ENCODE results near the gene DCC. TPM values are rescaled to one million over a fixed set of nuclear protein-coding genes. Genes with fewer than 3 reads are reported as not detected.
"Not testable (repeated sequence)": the region's sequence is repeated elsewhere in the genome, so short reads cannot be mapped to it uniquely, and the experiment has no call there.

DCC gene
- polyA plus RNA-seq, 1 donor, result 8.7 TPM

DNA sequence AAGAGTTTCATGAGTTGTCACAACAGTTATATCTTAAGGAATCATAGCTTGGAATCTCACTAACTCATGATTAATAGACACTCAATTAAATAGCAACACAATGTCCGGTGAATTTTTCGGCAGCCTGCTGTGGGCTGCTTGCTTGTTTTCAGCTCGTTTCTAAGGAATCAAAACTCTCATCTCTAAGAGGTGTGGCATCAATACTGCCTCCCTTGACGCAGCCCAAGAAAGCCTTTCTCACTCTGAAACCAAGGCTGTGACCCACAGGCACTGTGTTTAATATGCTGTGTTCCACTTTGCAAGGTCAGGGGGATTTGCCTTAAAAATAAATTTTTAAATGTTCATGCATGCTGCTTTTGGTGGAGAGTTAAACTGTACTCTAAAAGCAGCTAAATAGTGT, 5.4 kb downstream of the DCC start:
- DNase-seq, result no peak

DNA sequence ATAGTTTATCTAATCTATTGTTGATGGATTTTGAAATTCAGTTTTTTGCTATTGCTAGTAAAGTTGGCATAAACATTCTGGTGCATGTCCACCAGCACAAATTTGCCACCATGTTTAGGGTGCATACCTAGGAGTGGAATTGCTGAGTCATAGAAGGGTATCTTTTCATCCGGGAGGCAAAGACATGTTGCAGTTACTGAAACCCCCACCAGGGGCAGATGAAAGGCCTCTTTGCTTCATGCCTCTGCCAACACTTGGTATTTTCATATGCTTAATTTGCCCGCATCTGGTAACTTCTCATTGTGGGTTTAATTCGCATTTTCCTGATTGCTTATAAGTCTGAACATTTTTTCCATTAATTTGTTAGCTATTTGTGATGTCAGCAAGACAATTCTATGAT, 8.2 kb downstream of the DCC start:
- DNase-seq, result no peak

DNA sequence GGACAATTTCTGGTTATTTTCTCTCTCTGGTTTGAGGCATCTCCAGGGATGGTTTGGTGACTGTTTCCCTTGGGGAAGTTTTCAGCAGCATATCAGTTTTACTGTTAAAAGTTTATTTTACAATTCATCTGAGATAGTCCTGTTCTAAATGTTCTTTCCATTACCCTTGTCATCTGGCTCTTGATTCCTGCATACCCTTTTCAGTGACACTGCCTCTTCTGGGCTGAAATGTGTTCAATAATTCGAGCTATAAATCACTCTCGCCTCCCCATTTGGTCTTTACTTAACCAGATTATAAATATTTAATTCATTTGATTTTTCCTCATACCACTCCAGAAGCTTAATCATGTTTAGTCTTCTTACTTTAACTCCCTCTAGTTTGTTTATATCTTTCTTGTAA, 9.5 kb downstream of the DCC start:
- DNase-seq, result no peak

DNA sequence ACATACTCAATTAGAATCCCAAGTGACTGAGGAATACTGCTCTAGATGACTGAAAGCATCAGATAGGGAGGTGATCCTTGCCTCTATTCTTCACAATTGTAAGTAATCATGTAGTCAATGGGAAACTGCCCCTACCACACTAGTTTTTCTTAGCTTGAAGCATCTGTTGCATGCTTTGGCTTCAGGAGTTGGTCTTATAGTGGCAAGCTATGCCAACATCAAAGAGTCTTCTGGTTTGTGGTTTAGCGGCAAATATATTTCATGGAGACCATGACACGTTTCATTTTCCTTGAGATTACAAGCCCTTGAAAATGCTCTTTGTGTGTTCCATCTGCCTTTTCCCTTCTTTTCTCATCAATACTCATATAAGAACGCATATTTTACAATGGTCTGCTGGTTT, 12.9 kb downstream of the DCC start:
- no peak for DNase-seq

DNA sequence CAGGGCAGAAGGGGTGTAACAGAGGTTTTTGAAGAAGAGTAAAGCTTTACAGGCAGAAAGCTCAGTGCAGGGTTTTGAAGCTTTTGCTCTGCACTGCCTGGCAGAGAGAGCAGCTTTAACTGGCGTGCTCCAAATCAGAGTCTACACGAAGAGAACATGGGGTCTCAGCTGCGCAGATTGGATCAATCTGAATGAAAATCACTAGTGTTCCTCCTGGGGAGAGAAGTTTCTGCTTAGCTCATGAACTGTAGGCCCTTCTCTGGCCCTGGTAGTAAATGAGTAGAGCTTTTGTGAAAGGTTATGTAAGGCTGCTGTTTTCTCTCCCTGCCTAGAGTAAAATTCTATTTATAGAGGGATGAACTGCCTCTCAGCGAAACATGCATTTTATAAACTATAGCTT, 13.6 kb downstream of the DCC start:
- DNase-seq, result no peak

DNA sequence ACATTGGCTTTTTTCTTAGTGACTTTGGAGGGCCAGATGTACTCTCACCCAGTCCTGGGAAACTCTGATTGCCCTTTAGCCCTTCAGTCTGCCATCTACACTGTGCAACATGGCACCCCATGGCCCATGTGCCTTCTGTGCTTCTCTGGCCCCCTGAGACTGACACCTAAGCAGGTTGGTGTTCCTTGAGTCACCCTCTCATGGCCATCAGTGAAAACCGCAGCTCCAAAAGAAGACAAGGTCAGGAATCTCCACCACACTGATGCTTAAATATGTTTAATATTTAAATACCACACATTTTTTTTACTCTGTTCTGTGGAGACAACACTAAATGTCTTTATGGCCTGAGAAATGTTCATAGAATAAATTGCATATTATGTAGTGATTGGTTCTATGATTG, 23.9 kb downstream of the DCC start:
- no peak for DNase-seq

DNA sequence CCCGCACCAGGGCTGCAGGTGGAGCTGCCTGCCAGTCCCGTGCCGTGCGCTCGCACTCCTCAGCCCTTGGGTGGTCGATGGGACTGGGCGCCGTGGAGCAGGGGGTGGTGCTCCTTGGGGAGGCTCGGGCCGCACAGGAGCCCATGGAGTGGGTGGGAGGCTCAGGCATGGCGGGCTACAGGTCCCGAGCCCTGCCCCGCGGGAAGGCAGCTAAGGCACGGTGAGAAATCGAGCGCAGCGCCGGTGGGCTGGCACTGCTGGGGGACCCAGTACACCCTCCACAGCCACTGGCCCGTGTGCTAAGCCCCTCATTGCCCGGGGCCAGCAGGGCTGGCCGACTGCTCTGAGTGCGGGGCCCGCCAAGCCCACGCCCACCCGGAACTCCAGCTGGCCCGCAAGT, 26.9 kb downstream of the DCC start:
- not testable (repeated sequence) for DNase-seq

DNA sequence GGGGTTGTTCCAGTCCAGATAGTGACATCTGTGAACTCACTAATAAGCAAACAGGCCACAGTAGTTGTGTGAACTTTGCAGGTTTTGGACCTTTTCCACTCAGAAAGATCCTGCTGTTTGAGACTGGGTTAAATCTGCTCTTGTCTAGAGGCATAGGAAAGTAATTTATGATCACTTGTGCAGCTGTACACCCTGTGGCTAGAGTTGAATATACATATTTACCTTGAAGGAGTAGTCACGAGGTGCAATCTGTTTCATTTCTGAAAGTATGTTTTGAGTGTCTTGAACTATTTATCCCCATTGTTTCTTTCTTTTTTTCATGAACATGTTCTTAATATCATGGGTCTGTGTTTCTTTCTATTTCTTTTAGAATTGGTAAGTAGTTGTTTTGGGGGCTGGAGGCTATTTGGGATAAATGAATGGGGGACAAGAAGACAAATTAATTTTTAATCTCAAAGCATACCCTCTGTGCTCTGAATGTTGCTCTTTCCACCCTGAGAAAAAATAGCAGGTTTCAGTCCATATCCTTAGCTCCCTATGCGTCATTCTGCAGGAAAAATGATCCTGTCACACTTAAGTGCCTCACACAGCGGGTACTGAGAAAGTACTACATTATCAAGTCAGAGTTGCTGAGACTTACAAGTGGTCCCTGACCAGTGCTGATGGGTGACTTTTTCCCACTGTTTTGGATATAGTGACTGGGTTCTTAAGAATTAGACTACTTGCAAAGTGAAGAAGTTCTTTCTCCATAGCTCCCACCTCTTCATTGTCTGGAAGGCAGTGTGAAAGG, 28.2 kb downstream of the DCC start:
- DNase-seq, result no peak

DNA sequence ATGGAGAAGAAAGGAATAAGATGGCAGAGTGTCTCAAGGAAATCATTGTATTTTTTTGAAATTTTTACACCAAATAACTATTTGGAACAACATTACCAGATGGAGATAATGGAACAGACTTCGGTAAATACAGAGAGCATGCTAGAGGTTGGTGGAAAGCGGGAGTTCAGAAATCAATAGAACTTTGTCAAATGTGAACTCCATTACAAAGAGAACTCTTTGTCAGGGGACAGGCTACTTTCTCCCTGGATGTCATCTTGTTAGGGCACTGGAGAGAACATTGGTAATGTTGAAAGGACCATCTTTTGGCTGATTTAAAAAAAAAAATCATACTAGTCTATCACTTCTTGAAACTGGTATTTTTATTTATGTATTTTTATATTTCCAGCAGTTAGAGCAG, 30.8 kb downstream of the DCC start:
- no peak for DNase-seq

DNA sequence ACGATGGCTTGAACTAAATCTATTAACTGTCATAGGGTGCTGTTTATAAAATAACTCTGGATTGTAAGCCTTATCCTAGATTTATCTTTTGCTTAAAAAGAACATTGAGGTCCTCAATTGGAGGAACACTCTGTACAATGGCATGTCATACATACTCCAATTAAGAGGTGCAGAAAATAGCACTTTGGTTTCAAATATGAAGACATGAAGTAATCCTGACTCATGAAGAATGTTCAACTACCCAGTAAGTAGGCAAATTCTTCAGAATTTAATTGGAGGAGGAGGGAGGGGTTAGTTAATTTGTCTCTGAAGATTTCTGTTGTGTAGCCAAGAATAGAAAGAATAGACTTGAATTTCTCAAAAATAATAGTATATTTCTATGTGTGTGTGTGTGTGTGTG, 36.1 kb downstream of the DCC start:
- no peak for DNase-seq

DNA sequence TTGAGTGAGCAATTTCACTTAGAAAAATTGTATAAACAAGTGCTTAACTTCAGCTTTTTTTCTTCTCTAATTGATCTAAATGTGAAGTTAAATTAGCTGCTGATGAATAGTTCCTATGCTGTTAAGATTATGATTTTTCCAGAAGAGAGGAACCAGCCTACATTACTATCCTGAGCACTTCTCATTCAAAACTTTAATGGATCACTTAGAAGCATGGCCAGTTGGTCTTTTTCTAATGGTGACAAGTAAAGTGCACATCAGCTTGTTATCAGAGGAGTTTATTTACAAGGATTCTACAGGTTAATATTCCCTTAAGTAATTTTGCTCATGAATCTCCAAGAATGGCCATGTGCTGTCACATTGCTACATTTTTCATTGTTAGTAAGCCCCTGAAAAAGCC, 37.1 kb downstream of the DCC start:
- no peak for DNase-seq

DNA sequence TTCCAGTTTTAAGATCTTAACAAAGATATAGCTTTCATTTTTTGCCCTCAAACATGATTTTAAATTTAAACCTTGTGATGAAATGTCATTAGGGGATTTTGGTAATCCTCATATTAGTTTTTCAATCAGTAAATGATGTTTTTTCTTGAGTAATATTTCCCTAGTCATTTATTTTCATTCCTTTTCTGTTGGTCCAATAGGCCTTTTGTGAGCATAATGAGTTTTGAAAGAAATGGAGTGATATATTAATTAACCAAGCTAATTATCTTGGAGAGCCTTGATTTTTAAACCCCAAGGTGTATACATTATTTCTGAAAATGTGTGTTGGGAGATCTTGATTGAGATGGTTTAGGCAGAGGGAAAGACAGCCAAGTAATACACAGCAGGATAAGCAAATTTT, 46.3 kb downstream of the DCC start:
- DNase-seq, result no peak

DNA sequence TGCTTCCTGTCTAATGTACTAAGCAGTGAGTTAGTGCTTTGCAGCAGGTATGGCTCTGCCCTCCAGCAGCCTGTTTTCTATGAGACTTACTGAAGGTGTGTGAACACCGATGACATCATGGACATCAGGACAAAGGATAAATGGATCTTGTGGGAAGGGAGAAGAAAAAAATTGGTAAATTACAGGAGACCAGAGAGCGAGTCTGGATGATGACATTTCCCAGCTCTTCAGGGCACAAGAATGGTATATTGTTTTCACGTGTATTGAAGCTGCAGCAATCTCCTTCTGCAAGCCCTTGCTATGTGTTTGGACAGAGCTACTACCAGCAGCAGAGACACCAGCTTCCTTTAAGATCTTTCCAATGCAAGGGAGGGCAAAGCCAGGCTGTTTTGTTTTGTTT, 47.2 kb downstream of the DCC start:
- DNase-seq, result no peak

DNA sequence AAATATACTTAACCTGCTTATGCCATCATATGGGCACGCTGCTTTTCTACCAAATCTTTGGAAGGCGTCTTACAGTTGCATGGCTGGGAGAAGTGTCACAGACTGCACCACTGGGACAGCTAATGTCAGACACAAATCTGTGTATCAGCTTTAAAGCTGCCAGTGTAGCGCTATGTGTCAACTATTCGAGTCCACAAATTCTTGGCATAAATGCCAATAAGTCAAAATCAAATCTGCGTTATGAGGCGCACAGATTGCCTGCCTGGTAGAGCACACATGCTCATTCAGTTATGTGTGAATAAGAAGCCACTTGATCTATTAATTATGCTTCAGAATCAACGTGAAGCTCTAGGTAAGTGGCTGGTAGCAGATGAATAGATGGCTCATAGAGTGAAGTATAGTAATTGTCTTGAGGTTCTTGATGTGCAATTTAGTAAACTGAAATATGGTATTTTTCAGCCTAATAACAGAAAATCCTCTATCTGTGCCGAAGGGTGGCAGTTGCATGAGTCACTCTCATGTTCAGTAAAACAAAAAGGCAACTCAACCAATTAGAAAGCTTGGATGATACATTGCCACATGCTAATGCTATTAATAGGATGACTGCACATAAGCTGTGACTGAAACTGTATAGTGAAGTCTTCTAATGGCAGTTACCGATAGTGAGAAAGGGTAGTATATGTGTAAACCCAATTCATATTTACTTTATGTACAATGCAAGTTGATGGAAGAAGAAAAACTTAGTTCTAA, 52.0 kb downstream of the DCC start:
- DNase-seq, result no peak

DNA sequence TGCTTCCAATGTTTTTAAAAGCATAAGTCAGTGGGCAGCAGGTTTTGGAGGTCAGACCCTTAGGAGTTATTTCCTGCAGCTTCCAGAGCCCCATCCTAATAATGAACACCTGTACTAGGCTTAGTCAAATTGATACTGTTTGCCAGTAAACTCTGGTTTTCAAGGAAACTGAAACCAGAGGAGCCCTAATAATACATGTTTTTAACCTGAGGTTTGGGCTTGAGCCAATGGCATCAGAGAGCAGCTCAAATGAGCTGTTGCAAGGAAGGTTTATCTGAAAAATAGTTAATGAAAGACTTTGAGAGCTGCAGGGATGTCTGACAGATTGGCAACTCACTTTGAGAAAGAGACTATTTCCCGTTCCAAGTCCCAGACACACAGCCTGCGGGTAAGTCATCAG, 54.6 kb downstream of the DCC start:
- no peak for DNase-seq

DNA sequence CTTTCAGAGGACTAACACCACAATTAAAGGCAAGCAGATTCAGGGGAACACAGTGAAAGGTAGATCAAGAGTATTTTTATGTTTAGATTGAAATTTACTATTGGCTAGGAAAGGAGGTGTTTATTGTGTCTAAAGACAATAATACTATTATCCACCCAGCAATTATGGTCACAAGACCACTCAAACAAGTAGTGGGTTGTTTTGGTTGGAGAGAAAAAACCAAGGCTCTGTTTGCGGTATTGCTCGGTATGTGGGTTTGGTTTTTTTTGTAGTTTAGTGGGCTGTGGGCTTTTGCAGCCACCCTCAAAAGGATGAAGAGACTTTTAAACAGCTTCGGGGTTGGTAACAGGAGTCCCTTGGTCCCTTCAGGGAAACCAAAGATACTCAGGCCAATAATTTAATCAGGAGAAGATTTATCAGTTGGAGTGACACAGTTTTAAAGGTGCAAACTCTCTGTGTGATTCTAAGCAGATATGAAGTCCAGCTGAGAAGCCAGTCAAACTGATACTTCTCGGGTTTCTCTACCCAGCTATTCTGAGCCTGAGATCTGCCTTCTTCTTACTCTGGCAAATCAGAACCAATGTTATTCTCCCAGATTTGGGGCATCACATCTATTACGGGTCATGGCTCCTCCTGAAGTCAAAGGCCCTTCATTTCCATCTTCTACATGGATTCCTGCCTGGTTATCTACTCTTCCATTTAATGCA, 55.3 kb downstream of the DCC start:
- no peak for DNase-seq

DNA sequence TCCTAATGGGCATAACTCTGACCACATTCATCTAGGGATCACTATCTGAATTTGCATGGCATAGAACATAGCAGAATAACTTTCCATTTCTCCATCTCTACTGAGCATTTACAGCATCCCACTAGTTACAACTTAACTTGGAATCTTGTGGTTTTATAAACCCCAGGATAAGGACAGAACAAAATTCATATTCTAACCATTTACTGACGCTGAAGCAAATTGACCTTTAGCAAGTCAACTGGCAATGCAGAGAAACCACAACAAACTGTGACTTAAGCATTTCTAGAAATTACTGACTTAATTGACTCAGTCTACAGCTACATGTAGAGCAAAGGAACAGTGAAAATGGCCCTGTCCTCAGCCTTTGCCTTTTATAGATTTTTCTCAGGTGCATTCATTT, 61.2 kb downstream of the DCC start:
- no peak for DNase-seq

DNA sequence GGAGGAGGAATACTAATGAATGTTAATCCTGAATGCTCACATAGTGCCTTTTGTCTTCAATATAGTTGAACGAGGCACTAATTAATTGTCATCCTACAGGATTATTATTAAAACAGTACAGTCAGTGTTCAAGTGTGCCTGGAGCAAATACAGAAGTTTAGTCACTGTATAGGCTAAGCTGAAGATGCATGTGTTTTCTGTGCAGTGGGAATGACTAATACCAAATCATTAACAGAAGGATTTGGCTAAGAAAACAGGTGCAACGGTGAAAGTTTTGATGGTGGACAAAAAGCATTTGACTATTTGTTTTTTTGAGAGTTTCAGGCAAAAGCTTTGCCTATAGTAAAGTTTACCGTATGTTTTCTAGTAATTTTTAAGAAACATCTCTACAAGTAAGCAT, 62.8 kb downstream of the DCC start:
- DNase-seq, result no peak

DNA sequence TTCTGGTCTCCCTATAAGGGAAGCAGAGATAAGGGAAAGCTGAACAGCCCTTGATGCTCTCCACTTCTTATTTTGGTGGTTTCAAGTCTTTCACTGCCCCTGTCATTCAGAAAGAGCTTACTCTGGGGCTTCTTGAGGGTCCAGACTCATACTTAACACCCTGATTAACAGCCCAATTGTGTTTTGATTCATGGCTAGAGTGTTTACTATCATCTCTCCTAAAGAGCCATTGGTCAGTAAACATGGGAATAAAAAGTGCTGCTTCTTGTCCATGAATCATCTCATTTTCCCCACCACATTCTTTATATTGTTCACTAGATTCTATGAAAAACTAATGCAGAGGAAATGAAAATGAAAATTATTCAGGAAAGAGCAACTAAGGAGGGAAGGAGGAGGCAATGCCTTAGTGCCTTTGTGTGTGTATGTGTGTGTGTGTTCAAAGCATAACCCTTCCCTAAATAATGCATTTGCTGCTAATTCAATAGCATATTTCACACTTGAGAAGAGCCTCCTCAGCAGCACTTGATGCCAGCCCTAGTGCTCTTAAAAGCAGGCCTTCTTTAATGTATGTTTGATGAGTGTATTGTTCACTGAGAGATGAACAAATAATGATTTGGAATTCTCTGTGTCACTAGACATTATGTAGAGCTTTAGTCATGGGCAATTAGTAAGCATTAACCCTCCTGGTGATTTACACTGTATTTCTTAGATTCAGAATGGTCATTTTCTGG, 63.5 kb downstream of the DCC start:
- DNase-seq, result no peak

DNA sequence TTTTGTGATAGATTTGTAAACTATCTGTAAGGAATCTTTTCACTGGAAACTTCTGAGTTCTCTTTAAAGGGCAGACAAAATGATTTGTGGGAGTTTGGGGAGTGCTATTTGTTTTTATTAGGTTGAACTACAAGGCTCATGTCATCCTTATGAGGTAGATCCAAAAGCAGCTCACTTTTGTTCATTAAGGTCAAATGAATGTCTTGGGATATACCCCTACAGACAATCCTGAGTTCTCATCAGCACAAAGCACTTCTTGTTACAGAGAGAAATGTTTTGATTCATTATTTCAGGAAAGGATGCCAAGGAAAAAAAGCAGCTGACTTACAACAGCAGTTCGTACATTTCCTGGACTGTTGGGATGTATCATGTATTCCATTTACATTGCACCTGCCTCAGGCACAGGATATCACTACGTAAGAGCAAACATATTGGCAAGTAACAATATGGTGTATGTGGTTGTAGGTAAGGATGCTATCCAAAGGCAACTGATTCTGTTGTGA, 68.9 kb downstream of the DCC start:
- DNase-seq, result no peak

DNA sequence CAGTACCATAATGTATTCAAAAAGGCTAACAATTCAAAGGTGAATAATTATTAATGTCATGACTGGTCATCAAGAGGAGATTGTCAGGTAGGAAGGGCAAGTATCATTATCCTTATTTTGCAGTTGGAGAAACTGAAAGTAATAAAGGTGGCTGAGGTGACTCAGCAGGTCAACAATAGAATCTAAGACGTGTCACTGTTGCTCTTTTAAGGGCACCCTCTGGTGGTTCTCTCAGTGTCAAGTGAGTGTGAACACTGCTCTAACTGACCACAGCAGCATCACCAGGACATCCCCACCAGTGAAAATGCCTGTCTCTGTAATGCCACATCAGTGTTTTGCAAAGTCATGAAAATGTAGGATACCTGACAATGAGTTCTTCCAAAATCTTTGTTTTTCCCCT, 69.7 kb downstream of the DCC start:
- no peak for DNase-seq

DNA sequence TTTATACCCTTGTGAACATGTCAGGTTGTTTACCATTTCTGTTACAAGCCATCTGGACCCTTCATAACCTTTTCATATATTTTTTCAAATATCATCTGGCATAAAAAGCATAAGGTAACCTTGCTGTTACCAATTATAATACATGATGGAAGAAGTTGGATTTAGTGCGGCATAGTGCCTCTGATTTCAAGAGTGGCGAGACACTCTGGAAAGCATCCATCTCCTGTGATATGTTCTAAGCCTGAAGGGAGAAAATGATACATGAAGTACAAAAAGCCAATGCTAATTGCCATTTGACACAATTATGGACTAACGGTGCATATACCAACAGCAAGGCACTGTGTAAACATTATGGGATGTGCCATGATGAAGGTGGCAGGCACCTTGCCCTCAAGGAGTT, 75.1 kb downstream of the DCC start:
- DNase-seq, result no peak

All from left kidney (tissue), 2 donors.